ENCODE results near the gene LACTB. TPM values are rescaled to one million over a fixed set of nuclear protein-coding genes. Genes with fewer than 3 reads are reported as not detected.

Gene LACTB
- total RNA-seq, 2 donors from 2014 or later: 14.6 to 29.6 TPM

GRCh38 chr15:63151665-63152064 is 30.0 kb downstream of the LACTB start:
- Histone ChIP-seq H3K9ac (ENCODE audit: low read depth in 2 of 2, low read length in 2 of 2) (no peak overlapping the region), H3K27ac (no peak overlapping the region), H3K36me3 (no peaks in the 10 kb centered on the region), H3K4me3 (no peak overlapping the region), H3K4me1 (no peaks in the 10 kb centered on the region), H3K27me3 (no peaks in the 10 kb centered on the region), H3K9me3 (no peaks in the 10 kb centered on the region)
- TF ChIP-seq CTCF (IDR thresholded peaks at IDR 0.05): no peak
- intact Hi-C loops (cut with DNase I): no loop called here
- no peak for DNase-seq

- Histone ChIP-seq H3K27ac (peak overlapping the region; percentile 98), H3K4me3 (peak overlapping the region; percentile 79), H3K27me3 (no peaks in the 10 kb centered on the region), H3K9ac (ENCODE audit: low read depth in 2 of 2, low read length in 2 of 2) (no peak overlapping the region), H3K4me1 (no peaks in the 10 kb centered on the region), H3K36me3 (no peaks in the 10 kb centered on the region), H3K9me3 (no peaks in the 10 kb centered on the region)
- intact Hi-C loops (cut with DNase I): no loop called here
- no peak for TF ChIP-seq CTCF (IDR thresholded peaks at IDR 0.05)
- DNase-seq: no peak
Observed at GRCh38 chr15:63155486-63155885, 33.8 kb downstream of the LACTB start.

GRCh38 chr15:63156086-63156710 is 34.5 kb downstream of the LACTB start:
- H3K36me3 ChIP-seq: no peaks in the 10 kb centered on the region
- intact Hi-C loops (cut with DNase I): no loop called here
- no peaks in the 10 kb centered on the region for H3K4me1 ChIP-seq
- TF ChIP-seq CTCF (IDR thresholded peaks at IDR 0.05): no peak
- DNase-seq: no peak
- H3K9me3 ChIP-seq: no peaks in the 10 kb centered on the region
- peak overlapping the region; percentile 79 for H3K4me3 ChIP-seq
- peak overlapping the region; percentile 87 to 95 for H3K9ac ChIP-seq (ENCODE audit: low read depth in 2 of 2, low read length in 2 of 2)
- peak overlapping the region; percentile 98 for H3K27ac ChIP-seq
- H3K27me3 ChIP-seq: no peaks in the 10 kb centered on the region

- H3K9ac ChIP-seq (ENCODE audit: low read depth in 2 of 2, low read length in 2 of 2): peak overlapping the region; percentile 87 to 95
- peak; percentile 50 for DNase-seq
- TF ChIP-seq CTCF (IDR thresholded peaks at IDR 0.05): no peak
- no peaks in the 10 kb centered on the region for H3K27me3 ChIP-seq
- H3K4me3 ChIP-seq: peak overlapping the region; percentile 79
- intact Hi-C loops (cut with DNase I): no loop called here
- peak overlapping the region; percentile 98 for H3K27ac ChIP-seq
- no peaks in the 10 kb centered on the region for H3K36me3 ChIP-seq
- H3K4me1 ChIP-seq: no peaks in the 10 kb centered on the region
- H3K9me3 ChIP-seq: no peaks in the 10 kb centered on the region
Observed at GRCh38 chr15:63156755-63157117, 35.1 kb downstream of the LACTB start.

- Histone ChIP-seq H3K27ac (peak within 1 kb of the TSS; percentile 98), H3K27me3 (no peaks in the 10 kb centered on the region), H3K4me1 (no peaks in the 10 kb centered on the region), H3K9me3 (no peaks in the 10 kb centered on the region), H3K4me3 (peak within 1 kb of the TSS; percentile 79), H3K36me3 (no peaks in the 10 kb centered on the region), H3K9ac (ENCODE audit: low read depth in 2 of 2, low read length in 2 of 2) (peak within 1 kb of the TSS; percentile 87 to 95)
- intact Hi-C loops (cut with DNase I): no loop called here
- peak; percentile 94 for DNase-seq
- no peak for TF ChIP-seq CTCF (IDR thresholded peaks at IDR 0.05)
Observed at GRCh38 chr15:63157118-63157843, 35.6 kb downstream of the LACTB start, which contains the start of gene RPS27L. TSS of gene RPS27L (minus strand) at chr15:63157477. CDS start at chr15:63157405, 72 bp downstream.
